HEK293T (cell line): Measurements from ENCODE around the gene RAB23.

Experiments used
- BHLHE40 ChIP-seq: fragments of 450-650 bp; IDR thresholded peaks from 2 replicates; pipeline ENCODE4 v1.6.1; 2016; ENCODE audit warnings: mild to moderate bottlenecking, moderate library complexity, borderline replicate concordance
- CTBP1 ChIP-seq: fragments of 450-650 bp; IDR thresholded peaks from 2 replicates; pipeline ENCODE4 v1.6.1; 2016; ENCODE audit warnings: borderline replicate concordance
- ELF4 ChIP-seq: fragments of 450-650 bp; IDR thresholded peaks from 2 replicates; pipeline ENCODE4 v1.6.1; 2017; ENCODE audit warnings: antibody characterized with exemption
- FOXA1 ChIP-seq: fragments of 450-650 bp; IDR thresholded peaks from 2 replicates; pipeline ENCODE4 v1.6.1; 2016; ENCODE audit warnings: mild to moderate bottlenecking
- FOXM1 ChIP-seq: fragments of 450-650 bp; IDR thresholded peaks from 2 replicates; pipeline ENCODE4 v1.6.1; 2017; ENCODE audit warnings: mild to moderate bottlenecking, borderline replicate concordance
- HDGF ChIP-seq: fragments of 450-650 bp; IDR thresholded peaks from 2 replicates; pipeline ENCODE4 v1.6.1; 2017; ENCODE audit warnings: antibody characterized with exemption, borderline replicate concordance
- LEF1 ChIP-seq: fragments of 450-650 bp; IDR thresholded peaks from 2 replicates; pipeline ENCODE4 v1.6.1; 2017; ENCODE audit warnings: mild to moderate bottlenecking, borderline replicate concordance
- SP1 ChIP-seq: fragments of 450-650 bp; IDR thresholded peaks from 2 replicates; pipeline ENCODE4 v1.6.1; 2017
- SUZ12 ChIP-seq: fragments of 450-650 bp; IDR thresholded peaks from 2 replicates; pipeline ENCODE4 v1.6.1; 2016; ENCODE audit warnings: mild to moderate bottlenecking
- TARDBP ChIP-seq: fragments of 450-650 bp; IDR thresholded peaks from 2 replicates; pipeline ENCODE4 v1.6.1; 2016
- ZNF384 ChIP-seq: fragments of 450-650 bp; IDR thresholded peaks from 2 replicates; pipeline ENCODE4 v1.6.1; 2016
- TF ChIP-seq, protein P1 (sequence below): fragments of 450-650 bp; IDR thresholded peaks from 2 replicates; pipeline ENCODE4 v1.6.1; 2016

DNA sequence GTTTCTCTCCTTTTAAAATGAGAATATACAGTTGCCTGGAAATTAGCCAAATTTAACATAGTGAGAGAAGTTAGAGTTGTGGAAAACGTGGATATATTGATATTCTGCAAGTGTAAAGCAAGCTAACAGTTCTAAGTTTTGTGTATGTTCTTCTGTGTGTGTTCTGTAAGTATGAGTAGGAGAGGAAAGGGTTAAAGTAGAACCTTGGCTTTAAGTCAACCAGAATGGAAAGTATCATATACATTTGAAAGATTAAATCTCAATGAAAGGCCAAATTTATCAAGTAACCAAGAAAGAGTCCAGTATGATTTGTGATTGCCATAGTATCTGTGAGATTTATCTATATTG is 80.0 kb downstream of the RAB23 start:
- TF ChIP-seq TARDBP (no peak), ELF4 (no peak), LEF1 (no peak), CTBP1 (no peak), SP1 (no peak), HDGF (no peak), ZNF384 (no peak), SUZ12 (no peak), BHLHE40 (no peak), FOXM1 (no peak), FOXA1 (no peak)
- TF ChIP-seq, protein P1, sequence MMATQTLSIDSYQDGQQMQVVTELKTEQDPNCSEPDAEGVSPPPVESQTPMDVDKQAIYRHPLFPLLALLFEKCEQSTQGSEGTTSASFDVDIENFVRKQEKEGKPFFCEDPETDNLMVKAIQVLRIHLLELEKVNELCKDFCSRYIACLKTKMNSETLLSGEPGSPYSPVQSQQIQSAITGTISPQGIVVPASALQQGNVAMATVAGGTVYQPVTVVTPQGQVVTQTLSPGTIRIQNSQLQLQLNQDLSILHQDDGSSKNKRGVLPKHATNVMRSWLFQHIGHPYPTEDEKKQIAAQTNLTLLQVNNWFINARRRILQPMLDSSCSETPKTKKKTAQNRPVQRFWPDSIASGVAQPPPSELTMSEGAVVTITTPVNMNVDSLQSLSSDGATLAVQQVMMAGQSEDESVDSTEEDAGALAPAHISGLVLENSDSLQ = no peak
